ENCODE results near the gene SLC9A5.

SLC9A5 gene

GRCh38 chr16:67235816-67236562 lies 12.8 kb upstream of the SLC9A5 start:
- no peak for DNase-seq (ENCODE audit: low read depth)
- TF ChIP-seq, protein P1, sequence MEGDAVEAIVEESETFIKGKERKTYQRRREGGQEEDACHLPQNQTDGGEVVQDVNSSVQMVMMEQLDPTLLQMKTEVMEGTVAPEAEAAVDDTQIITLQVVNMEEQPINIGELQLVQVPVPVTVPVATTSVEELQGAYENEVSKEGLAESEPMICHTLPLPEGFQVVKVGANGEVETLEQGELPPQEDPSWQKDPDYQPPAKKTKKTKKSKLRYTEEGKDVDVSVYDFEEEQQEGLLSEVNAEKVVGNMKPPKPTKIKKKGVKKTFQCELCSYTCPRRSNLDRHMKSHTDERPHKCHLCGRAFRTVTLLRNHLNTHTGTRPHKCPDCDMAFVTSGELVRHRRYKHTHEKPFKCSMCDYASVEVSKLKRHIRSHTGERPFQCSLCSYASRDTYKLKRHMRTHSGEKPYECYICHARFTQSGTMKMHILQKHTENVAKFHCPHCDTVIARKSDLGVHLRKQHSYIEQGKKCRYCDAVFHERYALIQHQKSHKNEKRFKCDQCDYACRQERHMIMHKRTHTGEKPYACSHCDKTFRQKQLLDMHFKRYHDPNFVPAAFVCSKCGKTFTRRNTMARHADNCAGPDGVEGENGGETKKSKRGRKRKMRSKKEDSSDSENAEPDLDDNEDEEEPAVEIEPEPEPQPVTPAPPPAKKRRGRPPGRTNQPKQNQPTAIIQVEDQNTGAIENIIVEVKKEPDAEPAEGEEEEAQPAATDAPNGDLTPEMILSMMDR (IDR thresholded peaks at IDR 0.05; ENCODE audit: low read depth, low read length, missing control alignments), result no peak
- H3K4me3 ChIP-seq (ENCODE audit: low read depth, low read length), result no peak overlapping the region

DNA sequence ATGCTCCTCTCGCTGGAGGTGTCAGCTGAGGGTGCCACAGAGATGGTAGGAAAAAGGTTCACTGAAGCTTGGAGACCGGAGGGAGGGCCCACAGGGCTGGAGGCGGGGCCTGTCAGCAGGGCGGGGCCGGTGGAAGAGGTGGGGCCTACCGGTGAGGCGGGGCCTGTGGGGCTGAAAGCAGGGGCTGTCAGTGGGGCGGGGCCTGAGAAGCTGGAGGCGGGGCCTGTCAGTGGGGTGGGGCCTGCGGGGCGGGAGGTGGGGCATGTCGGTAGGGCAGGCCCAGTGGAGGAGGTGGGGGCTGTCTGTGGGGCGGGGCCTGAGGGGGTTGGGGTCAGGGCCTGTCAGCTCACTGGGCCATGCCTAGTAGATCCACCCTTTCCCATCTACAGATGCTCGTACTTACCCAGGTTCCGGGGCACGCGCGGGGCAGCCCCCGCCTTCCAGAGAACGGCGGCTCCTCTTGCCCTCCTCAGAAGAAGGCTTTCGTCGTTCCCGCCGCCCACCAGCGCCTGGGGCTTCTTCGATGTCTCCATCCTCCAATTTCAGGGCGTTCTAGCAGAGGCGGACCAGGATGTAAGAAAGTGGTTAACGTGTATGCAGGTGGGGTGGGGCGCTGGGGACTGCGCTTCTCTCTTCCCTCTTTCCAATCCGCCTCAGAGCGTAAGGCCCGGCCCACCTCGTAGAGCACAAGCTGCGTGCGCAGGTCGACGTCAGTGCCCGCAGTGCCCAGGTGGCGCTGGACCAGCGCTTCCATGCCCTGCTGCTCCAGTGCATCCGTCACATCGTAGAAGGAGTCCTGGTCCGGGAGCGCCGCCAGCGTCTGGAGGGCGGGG lies 12.0 kb upstream of the SLC9A5 start:
- TF ChIP-seq, protein P1 (IDR thresholded peaks at IDR 0.05; ENCODE audit: low read depth, low read length, missing control alignments), result no peak
- DNase-seq (ENCODE audit: low read depth), result no peak
- no peak overlapping the region for H3K4me3 ChIP-seq (ENCODE audit: low read depth, low read length)

DNA sequence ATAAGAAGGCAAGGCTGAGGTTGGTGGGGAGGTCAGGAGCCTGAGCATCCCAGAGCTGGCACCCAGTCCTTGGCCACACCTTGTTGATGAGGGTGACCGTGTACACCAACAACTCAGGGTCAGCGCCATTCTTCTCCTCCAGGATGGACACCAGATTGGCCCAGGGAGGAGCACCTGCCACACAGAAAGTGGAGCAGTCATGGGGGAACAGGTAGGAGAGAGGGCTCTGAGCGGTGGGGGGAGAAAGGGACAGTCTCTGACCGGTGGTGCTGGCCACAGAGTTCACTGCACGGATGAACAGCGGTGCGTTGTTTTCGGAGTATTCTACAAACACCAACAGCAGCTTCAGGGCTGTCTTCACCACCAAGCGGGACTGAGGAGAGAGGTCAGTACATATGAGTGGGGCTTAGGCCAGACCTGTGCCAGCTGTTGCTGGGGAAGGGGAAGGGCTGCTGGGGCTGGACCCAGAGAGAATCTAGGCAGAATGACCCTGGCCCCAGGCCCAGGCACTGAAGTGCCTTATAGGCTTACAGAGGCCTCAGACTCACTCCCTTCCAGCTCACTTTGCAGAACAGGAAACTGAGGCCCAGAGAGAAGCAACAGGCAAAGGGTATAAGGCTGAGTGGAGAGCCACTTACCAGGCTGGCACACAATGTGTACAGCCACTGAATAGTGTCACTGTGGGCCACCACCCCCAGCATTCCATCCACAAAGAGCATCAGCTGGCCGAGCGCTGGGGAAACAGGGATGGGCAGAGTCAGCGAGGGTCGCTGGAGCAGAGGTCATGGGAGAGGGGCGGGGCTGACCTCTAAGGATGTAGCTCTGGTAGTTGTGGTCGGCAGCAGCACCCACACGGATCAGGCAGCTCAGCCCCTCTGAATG lies 11.1 kb upstream of the SLC9A5 start:
- no peak for DNase-seq (ENCODE audit: low read depth)
- H3K4me3 ChIP-seq (ENCODE audit: low read depth, low read length), result no peak overlapping the region
- TF ChIP-seq, protein P1 (IDR thresholded peaks at IDR 0.05; ENCODE audit: low read depth, low read length, missing control alignments), result no peak

GRCh38 chr16:67238278-67238575 lies 10.6 kb upstream of the SLC9A5 start:
- TF ChIP-seq, protein P1 (IDR thresholded peaks at IDR 0.05; ENCODE audit: low read depth, low read length, missing control alignments), result no peak
- H3K4me3 ChIP-seq (ENCODE audit: low read depth, low read length), result no peak overlapping the region
- DNase-seq (ENCODE audit: low read depth), result no peak

- TF ChIP-seq, protein P1 (IDR thresholded peaks at IDR 0.05; ENCODE audit: low read depth, low read length, missing control alignments), result no peak
- no peak overlapping the region for H3K4me3 ChIP-seq (ENCODE audit: low read depth, low read length)
- DNase-seq (ENCODE audit: low read depth), result no peak
Observed at GRCh38 chr16:67238806-67239470, 9.8 kb upstream of the SLC9A5 start.

DNA sequence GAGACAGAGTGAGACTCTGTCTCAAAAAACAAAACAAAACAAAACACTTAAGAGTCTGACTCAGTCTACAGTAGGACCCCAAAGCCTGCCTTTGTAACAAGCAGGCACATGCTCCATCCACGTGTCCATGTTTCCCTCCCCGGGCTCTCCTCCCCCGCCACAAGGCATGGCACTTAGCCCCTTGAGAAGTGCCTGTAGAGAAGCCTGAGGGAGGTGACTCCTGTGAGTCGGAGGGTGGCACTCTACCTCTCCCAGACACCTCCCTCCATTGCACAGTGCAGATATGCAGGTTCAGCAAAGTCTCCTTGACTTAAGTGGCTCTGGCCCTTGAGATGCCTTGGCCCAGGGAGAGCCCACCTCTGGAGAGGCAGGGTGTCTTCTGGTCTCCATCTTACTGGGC lies 8.3 kb upstream of the SLC9A5 start:
- TF ChIP-seq, protein P1 (IDR thresholded peaks at IDR 0.05; ENCODE audit: low read depth, low read length, missing control alignments), result no peak
- no peak for DNase-seq (ENCODE audit: low read depth)
- no peak overlapping the region for H3K4me3 ChIP-seq (ENCODE audit: low read depth, low read length)
